ENCODE data around the gene ERCC5. TPM values are rescaled to one million over a fixed set of nuclear protein-coding genes. Genes with fewer than 3 reads are reported as not detected.

The ERCC5 gene
- total RNA-seq, 1 donor from 2014 or later: 44.1 TPM

DNA sequence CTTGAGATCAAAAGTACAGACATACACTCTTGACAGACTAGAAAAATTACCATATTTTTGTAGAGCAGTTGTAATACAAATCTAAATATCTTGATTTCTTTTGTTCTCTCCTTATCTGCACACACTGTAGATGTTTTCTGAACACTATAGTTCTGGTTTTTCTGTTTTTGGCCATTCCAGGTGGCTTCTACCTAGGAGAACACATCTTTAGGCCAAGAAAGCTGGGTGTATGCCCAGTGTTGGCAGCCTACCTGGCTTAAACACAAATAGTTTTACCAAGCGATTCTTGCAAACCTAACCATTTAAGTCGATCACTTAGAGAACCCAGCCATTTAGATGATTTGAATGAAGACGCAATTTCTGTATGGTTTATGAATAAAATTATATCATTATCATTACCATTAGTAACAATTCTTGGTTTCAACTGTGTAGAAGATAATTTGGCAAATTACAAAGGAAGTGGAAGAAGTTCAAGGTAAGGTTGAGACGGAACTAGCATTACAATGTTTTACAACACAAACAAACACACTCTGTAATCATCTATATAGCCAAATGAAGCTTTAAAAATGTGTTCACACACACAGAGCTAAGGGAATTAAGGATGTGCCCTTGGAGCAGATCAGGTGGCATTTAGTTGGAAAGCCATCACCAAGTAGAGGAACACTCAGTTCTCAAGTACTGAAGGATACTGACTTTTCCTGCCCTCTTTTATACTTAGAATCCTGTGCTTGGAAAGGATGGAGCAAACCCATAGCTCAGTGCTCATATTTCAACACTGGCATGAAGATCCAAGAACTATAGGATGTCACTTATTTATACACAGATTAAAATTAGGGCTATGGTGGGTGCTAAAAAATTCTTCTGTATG is 36.2 kb downstream of the ERCC5 start:
- no peaks in the 10 kb centered on the region for H3K27me3 Mint-ChIP-seq
- peaks cover 3% of the 10 kb centered on the region for H3K36me3 Mint-ChIP-seq
- no peak overlapping the region for H3K27ac Mint-ChIP-seq
- H3K4me1 Mint-ChIP-seq (ENCODE audit: unreplicated experiment): no peaks in the 10 kb centered on the region
- H3K9me3 Mint-ChIP-seq: no peaks in the 10 kb centered on the region
- TF ChIP-seq, protein P1, sequence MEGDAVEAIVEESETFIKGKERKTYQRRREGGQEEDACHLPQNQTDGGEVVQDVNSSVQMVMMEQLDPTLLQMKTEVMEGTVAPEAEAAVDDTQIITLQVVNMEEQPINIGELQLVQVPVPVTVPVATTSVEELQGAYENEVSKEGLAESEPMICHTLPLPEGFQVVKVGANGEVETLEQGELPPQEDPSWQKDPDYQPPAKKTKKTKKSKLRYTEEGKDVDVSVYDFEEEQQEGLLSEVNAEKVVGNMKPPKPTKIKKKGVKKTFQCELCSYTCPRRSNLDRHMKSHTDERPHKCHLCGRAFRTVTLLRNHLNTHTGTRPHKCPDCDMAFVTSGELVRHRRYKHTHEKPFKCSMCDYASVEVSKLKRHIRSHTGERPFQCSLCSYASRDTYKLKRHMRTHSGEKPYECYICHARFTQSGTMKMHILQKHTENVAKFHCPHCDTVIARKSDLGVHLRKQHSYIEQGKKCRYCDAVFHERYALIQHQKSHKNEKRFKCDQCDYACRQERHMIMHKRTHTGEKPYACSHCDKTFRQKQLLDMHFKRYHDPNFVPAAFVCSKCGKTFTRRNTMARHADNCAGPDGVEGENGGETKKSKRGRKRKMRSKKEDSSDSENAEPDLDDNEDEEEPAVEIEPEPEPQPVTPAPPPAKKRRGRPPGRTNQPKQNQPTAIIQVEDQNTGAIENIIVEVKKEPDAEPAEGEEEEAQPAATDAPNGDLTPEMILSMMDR (conservative IDR thresholded peaks at IDR 0.05): no peak
- H3K4me3 Mint-ChIP-seq: no peak overlapping the region
- no peak for DNase-seq (ENCODE audit: extremely low spot score, unreplicated experiment)

DNA sequence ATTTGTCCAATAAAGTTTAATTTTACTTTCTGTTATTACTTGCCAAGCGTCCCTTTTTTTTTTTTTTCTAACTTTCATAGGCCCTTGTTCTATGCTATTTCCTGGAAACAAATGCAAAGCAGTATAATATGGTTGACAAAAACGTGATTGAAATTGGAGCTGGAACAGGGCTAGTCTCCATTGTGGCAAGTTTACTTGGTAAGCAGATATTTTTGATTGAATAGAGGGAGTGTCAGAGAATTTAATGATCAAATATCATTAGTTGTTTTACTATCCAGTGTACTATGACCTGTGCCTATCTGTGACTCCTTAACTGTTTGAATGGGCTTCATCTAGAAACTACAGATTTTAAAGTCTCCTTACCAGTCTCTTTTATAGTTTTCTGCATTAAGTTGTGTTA is 46.7 kb downstream of the ERCC5 start:
- TF ChIP-seq, protein P1 (conservative IDR thresholded peaks at IDR 0.05): no peak
- H3K4me3 Mint-ChIP-seq: no peak overlapping the region
- no peaks in the 10 kb centered on the region for H3K4me1 Mint-ChIP-seq (ENCODE audit: unreplicated experiment)
- H3K36me3 Mint-ChIP-seq: no peaks in the 10 kb centered on the region
- no peak overlapping the region for H3K27ac Mint-ChIP-seq
- peaks cover 4% of the 10 kb centered on the region for H3K27me3 Mint-ChIP-seq
- DNase-seq (ENCODE audit: extremely low spot score, unreplicated experiment): no peak
- no peaks in the 10 kb centered on the region for H3K9me3 Mint-ChIP-seq

DNA sequence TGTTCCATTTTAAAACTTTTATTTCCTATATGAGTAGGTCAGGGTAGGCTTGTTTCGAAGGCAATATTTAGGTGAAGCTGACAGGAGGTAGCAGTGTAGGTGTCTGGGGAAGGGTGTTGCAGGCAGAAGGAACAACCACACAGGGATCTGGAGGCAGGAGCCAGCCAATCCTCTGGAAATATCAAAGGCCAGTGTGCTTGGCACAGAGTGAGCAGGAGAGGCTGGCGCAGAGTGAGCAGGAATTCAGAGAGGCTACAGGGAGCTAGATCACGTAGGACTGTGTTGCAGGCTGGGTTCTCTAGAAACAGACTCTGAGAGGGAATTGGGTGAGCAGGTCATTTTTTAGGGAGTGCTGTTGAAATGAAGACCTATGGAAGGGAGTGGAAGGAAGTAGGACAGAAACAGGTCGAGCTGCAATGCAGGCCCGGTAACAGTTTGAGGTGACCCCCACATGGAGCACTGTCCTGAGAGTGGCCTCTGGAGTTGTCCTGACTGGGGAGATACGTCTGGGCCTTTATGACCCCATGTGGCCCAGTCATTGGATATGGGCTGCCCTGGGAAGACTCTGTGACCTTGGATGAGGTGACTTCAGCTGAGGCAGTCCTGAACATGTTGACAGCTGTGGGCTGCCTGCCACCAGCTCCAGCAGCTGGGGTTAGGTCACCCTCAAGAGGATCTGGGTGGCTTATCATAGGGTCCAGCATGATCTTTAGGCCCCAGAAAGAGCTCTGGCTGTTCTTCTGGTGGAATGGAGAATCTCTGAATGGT is 51.7 kb downstream of the ERCC5 start:
- H3K4me1 Mint-ChIP-seq (ENCODE audit: unreplicated experiment): no peaks in the 10 kb centered on the region
- no peak overlapping the region for H3K27ac Mint-ChIP-seq
- H3K36me3 Mint-ChIP-seq: no peaks in the 10 kb centered on the region
- TF ChIP-seq, protein P1 (conservative IDR thresholded peaks at IDR 0.05): no peak
- H3K4me3 Mint-ChIP-seq: no peak overlapping the region
- H3K9me3 Mint-ChIP-seq: no peaks in the 10 kb centered on the region
- H3K27me3 Mint-ChIP-seq: peaks cover 7% of the 10 kb centered on the region
- no peak for DNase-seq (ENCODE audit: extremely low spot score, unreplicated experiment)

DNA sequence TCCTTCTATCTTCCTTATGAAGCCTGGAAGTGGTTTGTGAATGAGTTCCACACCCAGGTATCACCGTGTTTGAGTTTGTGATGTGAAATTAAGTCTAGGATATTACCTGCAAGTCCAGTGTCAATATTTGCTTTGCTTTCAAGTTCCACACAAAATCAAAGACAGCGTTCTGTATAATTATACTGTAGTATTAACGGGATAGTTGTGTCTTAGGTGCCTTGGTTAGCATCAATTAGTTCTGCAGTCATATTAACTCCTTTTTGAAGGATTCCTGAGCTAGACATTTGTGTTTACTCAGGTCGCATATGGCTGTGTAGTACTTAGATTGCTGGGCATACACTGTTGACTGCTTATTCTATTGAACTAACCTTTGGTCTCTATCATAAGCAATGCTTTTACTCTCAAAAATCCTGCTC is 54.4 kb downstream of the ERCC5 start:
- no peaks in the 10 kb centered on the region for H3K36me3 Mint-ChIP-seq
- no peaks in the 10 kb centered on the region for H3K9me3 Mint-ChIP-seq
- H3K27ac Mint-ChIP-seq: no peak overlapping the region
- TF ChIP-seq, protein P1 (conservative IDR thresholded peaks at IDR 0.05): no peak
- peaks cover 7% of the 10 kb centered on the region for H3K27me3 Mint-ChIP-seq
- no peak for DNase-seq (ENCODE audit: extremely low spot score, unreplicated experiment)
- no peak overlapping the region for H3K4me3 Mint-ChIP-seq
- H3K4me1 Mint-ChIP-seq (ENCODE audit: unreplicated experiment): peaks cover 5% of the 10 kb centered on the region

DNA sequence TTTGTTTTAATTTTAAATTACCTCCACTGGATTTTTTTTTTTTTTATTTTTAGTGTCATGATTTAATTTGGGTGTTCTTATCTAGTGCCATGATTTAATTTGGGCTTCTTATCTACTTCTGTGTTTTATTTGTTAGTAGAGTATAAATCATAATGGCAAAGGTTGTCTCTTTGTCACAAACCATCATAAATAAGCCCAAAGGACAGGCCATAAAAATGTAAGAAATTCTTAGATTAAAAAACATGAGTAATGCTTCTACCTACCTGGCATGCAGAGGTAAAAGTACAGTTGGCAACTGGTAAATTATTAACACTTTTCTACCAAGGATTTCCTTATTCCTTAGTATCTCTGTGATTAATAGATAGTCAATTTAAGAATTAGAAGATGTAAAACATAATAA is 55.2 kb downstream of the ERCC5 start:
- no peak for DNase-seq (ENCODE audit: extremely low spot score, unreplicated experiment)
- peaks cover 7% of the 10 kb centered on the region for H3K27me3 Mint-ChIP-seq
- TF ChIP-seq, protein P1 (conservative IDR thresholded peaks at IDR 0.05): no peak
- no peak overlapping the region for H3K4me3 Mint-ChIP-seq
- no peaks in the 10 kb centered on the region for H3K36me3 Mint-ChIP-seq
- peaks cover 5% of the 10 kb centered on the region for H3K4me1 Mint-ChIP-seq (ENCODE audit: unreplicated experiment)
- H3K9me3 Mint-ChIP-seq: no peaks in the 10 kb centered on the region
- no peak overlapping the region for H3K27ac Mint-ChIP-seq

Data from type B pancreatic cell (in vitro differentiated cells).